Measurements from ENCODE around the gene KLHL41.
"Not testable (repeated sequence)": the region's sequence is repeated elsewhere in the genome, so short reads cannot be mapped to it uniquely, and the experiment has no call there.

KLHL41 gene

DNA sequence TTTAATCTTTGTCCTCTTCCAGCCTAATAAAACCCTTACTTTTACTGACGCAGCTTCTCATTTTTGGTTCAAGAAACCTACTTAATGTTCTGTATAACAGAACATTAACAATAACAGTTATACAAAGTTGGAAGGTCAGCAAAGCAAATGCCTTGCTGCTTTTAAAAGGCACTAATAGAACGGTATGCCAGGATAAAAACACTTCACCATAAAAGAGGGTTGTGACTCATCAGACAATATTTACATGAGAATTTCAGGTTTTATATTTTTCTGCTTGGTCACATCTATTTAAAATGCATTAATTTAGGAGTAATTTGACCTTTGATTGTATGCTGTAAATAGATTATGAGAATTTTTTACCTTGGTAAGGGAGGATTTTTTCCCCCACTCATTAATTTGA is 3.0 kb downstream of the KLHL41 start:
- WGBS, 2 donors (ENCODE audit: extremely low coverage in 2 of 2, insufficient read length in 2 of 2, insufficient replicate concordance in 1 of 2): no CpG with 5 or more reads among the region's 2 CpGs
- H2AFZ ChIP-seq (ENCODE audit: low read length): no peak overlapping the region
- H3K27ac ChIP-seq (replicated peaks; ENCODE audit: low read length): no peak overlapping the region

GRCh38 chr2:169513094-169513493 is 3.6 kb downstream of the KLHL41 start:
- Histone ChIP-seq H3K9ac (ENCODE audit: low read depth, low read length, poor library complexity) (no peak overlapping the region), H2BK15ac (ENCODE audit: low read length) (no peak overlapping the region), H4K91ac (ENCODE audit: low read depth, low read length, poor library complexity) (no peak overlapping the region), H3K4me3 (ENCODE audit: low read length in 2 of 2) (no peak overlapping the region), H3K18ac (ENCODE audit: low read length) (no peak overlapping the region), H3K27me3 (ENCODE audit: control insufficient read depth in 3 of 3, insufficient read depth in 3 of 3, low read depth in 1 of 3, low read length in 3 of 3) (no peaks in the 10 kb centered on the region), H3K36me3 (replicated peaks in 1 of 2; ENCODE audit: control insufficient read depth in 2 of 2, insufficient read depth in 2 of 2, low read length in 2 of 2) (no peaks in the 10 kb centered on the region), H3K27ac (replicated peaks; ENCODE audit: low read length) (no peak overlapping the region), H3K14ac (ENCODE audit: low read length) (no peak overlapping the region), H3K4me2 (ENCODE audit: insufficient read depth, low read length, poor library complexity, severe bottlenecking) (no peak overlapping the region), H3K23ac (ENCODE audit: low read depth, low read length, poor library complexity) (no peak overlapping the region), H2BK120ac (ENCODE audit: low read depth, low read length) (no peak overlapping the region), H2AK5ac (ENCODE audit: low read depth, low read length) (no peak overlapping the region), H3K4me1 (ENCODE audit: control insufficient read depth in 2 of 2, insufficient read depth in 1 of 2, low read depth in 1 of 2, low read length in 2 of 2) (peaks cover 3 to 15% of the 10 kb centered on the region in 2 donors), H2BK5ac (ENCODE audit: low read length) (no peak overlapping the region), H2BK12ac (ENCODE audit: low read length) (no peak overlapping the region), H3K4ac (ENCODE audit: low read length) (no peak overlapping the region), H3K79me1 (ENCODE audit: low read depth, low read length) (no peaks in the 10 kb centered on the region), H3K9me3 (replicated peaks in 1 of 2; ENCODE audit: control insufficient read depth in 2 of 2, insufficient read depth in 1 of 2, low read depth in 1 of 2, low read length in 2 of 2) (no peaks in the 10 kb centered on the region), H2AFZ (ENCODE audit: low read length) (no peak overlapping the region), H4K8ac (ENCODE audit: low read depth, low read length) (no peak overlapping the region)
- WGBS, 2 donors (ENCODE audit: extremely low coverage in 2 of 2, insufficient read length in 2 of 2, insufficient replicate concordance in 1 of 2): no CpG with 5 or more reads among the region's 1 CpG
- no peak for DNase-seq (ENCODE audit: low spot score)

More for the DNA sequence above, 3.0 kb downstream of the KLHL41 start:
- H3K9me3 ChIP-seq (replicated peaks in 1 of 2; ENCODE audit: control insufficient read depth in 2 of 2, insufficient read depth in 1 of 2, low read depth in 1 of 2, low read length in 2 of 2): no peaks in the 10 kb centered on the region
- H3K27me3 ChIP-seq (ENCODE audit: control insufficient read depth in 3 of 3, insufficient read depth in 3 of 3, low read depth in 1 of 3, low read length in 3 of 3): no peaks in the 10 kb centered on the region
- no peak overlapping the region for H3K9ac ChIP-seq (ENCODE audit: low read depth, low read length, poor library complexity)
- no peak overlapping the region for H2BK15ac ChIP-seq (ENCODE audit: low read length)
- no peak overlapping the region for H3K14ac ChIP-seq (ENCODE audit: low read length)
- no peak overlapping the region for H3K4me3 ChIP-seq (ENCODE audit: low read length in 2 of 2)
- no peak overlapping the region for H2BK5ac ChIP-seq (ENCODE audit: low read length)
- no peak for DNase-seq (ENCODE audit: low spot score)
- H3K4me1 ChIP-seq (ENCODE audit: control insufficient read depth in 2 of 2, insufficient read depth in 1 of 2, low read depth in 1 of 2, low read length in 2 of 2): peaks cover 3 to 15% of the 10 kb centered on the region in 2 donors
- H4K8ac ChIP-seq (ENCODE audit: low read depth, low read length): no peak overlapping the region
- H3K4ac ChIP-seq (ENCODE audit: low read length): no peak overlapping the region
- H3K36me3 ChIP-seq (replicated peaks in 1 of 2; ENCODE audit: control insufficient read depth in 2 of 2, insufficient read depth in 2 of 2, low read length in 2 of 2): no peaks in the 10 kb centered on the region
- no peaks in the 10 kb centered on the region for H3K79me1 ChIP-seq (ENCODE audit: low read depth, low read length)
- H2BK120ac ChIP-seq (ENCODE audit: low read depth, low read length): no peak overlapping the region
- no peak overlapping the region for H4K91ac ChIP-seq (ENCODE audit: low read depth, low read length, poor library complexity)
- no peak overlapping the region for H3K4me2 ChIP-seq (ENCODE audit: insufficient read depth, low read length, poor library complexity, severe bottlenecking)
- H2AK5ac ChIP-seq (ENCODE audit: low read depth, low read length): no peak overlapping the region
- H3K18ac ChIP-seq (ENCODE audit: low read length): no peak overlapping the region
- H3K23ac ChIP-seq (ENCODE audit: low read depth, low read length, poor library complexity): no peak overlapping the region
- H2BK12ac ChIP-seq (ENCODE audit: low read length): no peak overlapping the region

GRCh38 chr2:169513926-169514325 is 4.4 kb downstream of the KLHL41 start:
- Histone ChIP-seq H2BK120ac (ENCODE audit: low read depth, low read length) (no peak overlapping the region), H3K23ac (ENCODE audit: low read depth, low read length, poor library complexity) (no peak overlapping the region), H2BK5ac (ENCODE audit: low read length) (no peak overlapping the region), H2BK12ac (ENCODE audit: low read length) (no peak overlapping the region), H3K27me3 (ENCODE audit: control insufficient read depth in 3 of 3, insufficient read depth in 3 of 3, low read depth in 1 of 3, low read length in 3 of 3) (no peaks in the 10 kb centered on the region), H3K9me3 (replicated peaks in 1 of 2; ENCODE audit: control insufficient read depth in 2 of 2, insufficient read depth in 1 of 2, low read depth in 1 of 2, low read length in 2 of 2) (no peaks in the 10 kb centered on the region), H2AFZ (ENCODE audit: low read length) (no peak overlapping the region), H3K9ac (ENCODE audit: low read depth, low read length, poor library complexity) (no peak overlapping the region), H3K4me3 (ENCODE audit: low read length in 2 of 2) (no peak overlapping the region), H3K14ac (ENCODE audit: low read length) (no peak overlapping the region), H3K4me1 (ENCODE audit: control insufficient read depth in 2 of 2, insufficient read depth in 1 of 2, low read depth in 1 of 2, low read length in 2 of 2) (peaks cover 3 to 15% of the 10 kb centered on the region in 2 donors), H3K4me2 (ENCODE audit: insufficient read depth, low read length, poor library complexity, severe bottlenecking) (no peak overlapping the region), H4K91ac (ENCODE audit: low read depth, low read length, poor library complexity) (no peak overlapping the region), H4K8ac (ENCODE audit: low read depth, low read length) (no peak overlapping the region), H3K79me1 (ENCODE audit: low read depth, low read length) (no peaks in the 10 kb centered on the region), H3K4ac (ENCODE audit: low read length) (no peak overlapping the region), H3K18ac (ENCODE audit: low read length) (no peak overlapping the region), H2BK15ac (ENCODE audit: low read length) (no peak overlapping the region), H3K27ac (replicated peaks; ENCODE audit: low read length) (no peak overlapping the region), H2AK5ac (ENCODE audit: low read depth, low read length) (no peak overlapping the region), H3K36me3 (replicated peaks in 1 of 2; ENCODE audit: control insufficient read depth in 2 of 2, insufficient read depth in 2 of 2, low read length in 2 of 2) (no peaks in the 10 kb centered on the region)
- WGBS, 2 donors (ENCODE audit: extremely low coverage in 2 of 2, insufficient read length in 2 of 2, insufficient replicate concordance in 1 of 2): no CpG with 5 or more reads among the region's 3 CpGs
- no peak for DNase-seq (ENCODE audit: low spot score)

DNA sequence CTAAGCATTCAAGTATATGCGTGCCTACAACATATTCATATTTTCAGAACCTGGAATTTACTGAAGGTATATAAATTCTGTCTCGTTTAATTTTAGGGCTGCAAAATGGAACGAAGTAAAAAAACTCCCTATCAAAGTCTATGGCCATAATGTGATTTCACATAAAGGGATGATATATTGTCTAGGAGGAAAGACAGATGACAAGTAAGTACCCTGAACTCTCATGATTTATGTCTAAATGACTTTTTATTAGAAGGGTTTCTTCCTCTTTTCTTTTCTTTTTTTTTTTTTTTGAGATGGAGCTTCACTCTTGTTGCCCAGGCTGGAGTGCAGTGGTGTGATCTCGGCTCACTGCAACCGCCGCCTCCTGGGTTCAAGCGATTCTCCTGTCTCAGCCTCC is 5.3 kb downstream of the KLHL41 start:
- no CpG with 5 or more reads among the region's 7 CpGs for WGBS, 2 donors (ENCODE audit: extremely low coverage in 2 of 2, insufficient read length in 2 of 2, insufficient replicate concordance in 1 of 2)
- not testable (repeated sequence) for H3K36me3 ChIP-seq (replicated peaks in 1 of 2; ENCODE audit: control insufficient read depth in 2 of 2, insufficient read depth in 2 of 2, low read length in 2 of 2); H3K4me3 ChIP-seq (ENCODE audit: low read length in 2 of 2); H3K4me2 ChIP-seq (ENCODE audit: insufficient read depth, low read length, poor library complexity, severe bottlenecking); H3K27me3 ChIP-seq (ENCODE audit: control insufficient read depth in 3 of 3, insufficient read depth in 3 of 3, low read depth in 1 of 3, low read length in 3 of 3); H3K14ac ChIP-seq (ENCODE audit: low read length); H2BK12ac ChIP-seq (ENCODE audit: low read length); H3K23ac ChIP-seq (ENCODE audit: low read depth, low read length, poor library complexity); H3K18ac ChIP-seq (ENCODE audit: low read length); H4K8ac ChIP-seq (ENCODE audit: low read depth, low read length); H3K4ac ChIP-seq (ENCODE audit: low read length); H3K27ac ChIP-seq (replicated peaks; ENCODE audit: low read length); H2BK15ac ChIP-seq (ENCODE audit: low read length); H4K91ac ChIP-seq (ENCODE audit: low read depth, low read length, poor library complexity); DNase-seq (ENCODE audit: low spot score); H2BK5ac ChIP-seq (ENCODE audit: low read length); H3K79me1 ChIP-seq (ENCODE audit: low read depth, low read length); H2AK5ac ChIP-seq (ENCODE audit: low read depth, low read length); H3K9me3 ChIP-seq (replicated peaks in 1 of 2; ENCODE audit: control insufficient read depth in 2 of 2, insufficient read depth in 1 of 2, low read depth in 1 of 2, low read length in 2 of 2); H2AFZ ChIP-seq (ENCODE audit: low read length); H3K9ac ChIP-seq (ENCODE audit: low read depth, low read length, poor library complexity); H2BK120ac ChIP-seq (ENCODE audit: low read depth, low read length)
- peaks cover 0 to 11% of the 10 kb centered on the region in 2 donors for H3K4me1 ChIP-seq (ENCODE audit: control insufficient read depth in 2 of 2, insufficient read depth in 1 of 2, low read depth in 1 of 2, low read length in 2 of 2)
